ENCODE data around the gene CLCN6.

CLCN6 gene

DNA sequence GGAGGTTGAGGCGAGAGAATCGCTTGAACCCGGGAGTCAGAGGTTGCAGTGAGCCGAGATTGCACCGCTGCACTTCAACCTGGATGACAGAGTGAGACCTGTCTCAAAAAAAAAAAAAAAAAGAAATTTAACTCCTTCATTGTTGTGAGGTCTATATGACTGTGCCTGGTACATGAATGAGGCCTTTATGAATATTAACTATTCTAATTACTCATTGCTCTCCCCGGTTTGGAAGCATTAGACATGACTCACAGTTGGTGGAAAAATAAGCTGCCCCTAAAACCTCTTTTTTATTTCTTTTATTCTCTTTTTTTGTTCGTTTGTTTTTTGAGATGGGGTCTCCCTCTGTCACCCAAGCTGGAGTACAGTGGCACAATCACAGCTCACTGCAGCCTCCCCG, 49.4 kb downstream of the CLCN6 start:
- DNase-seq (ENCODE audit: low spot score): no peak

DNA sequence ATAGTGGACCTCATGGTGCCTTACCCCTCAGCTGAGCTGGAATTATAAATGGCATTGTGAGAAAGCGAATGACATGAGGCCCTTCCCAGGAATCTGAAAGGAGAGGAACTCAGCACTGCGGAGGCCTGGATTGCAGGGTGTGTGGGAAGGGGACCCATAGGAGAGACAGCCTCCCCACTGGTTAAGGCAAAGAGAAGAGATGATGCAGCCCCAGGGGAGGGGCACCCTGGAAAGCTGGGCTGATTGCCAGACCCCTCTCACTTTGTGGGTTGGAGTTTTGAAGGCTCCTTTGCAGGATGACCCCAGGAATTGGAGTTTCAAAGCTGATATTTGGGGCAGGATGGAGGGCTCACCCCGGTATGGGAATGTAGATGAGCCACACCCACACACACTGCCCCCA, 50.7 kb downstream of the CLCN6 start:
- DNase-seq (ENCODE audit: low spot score): no peak

DNA sequence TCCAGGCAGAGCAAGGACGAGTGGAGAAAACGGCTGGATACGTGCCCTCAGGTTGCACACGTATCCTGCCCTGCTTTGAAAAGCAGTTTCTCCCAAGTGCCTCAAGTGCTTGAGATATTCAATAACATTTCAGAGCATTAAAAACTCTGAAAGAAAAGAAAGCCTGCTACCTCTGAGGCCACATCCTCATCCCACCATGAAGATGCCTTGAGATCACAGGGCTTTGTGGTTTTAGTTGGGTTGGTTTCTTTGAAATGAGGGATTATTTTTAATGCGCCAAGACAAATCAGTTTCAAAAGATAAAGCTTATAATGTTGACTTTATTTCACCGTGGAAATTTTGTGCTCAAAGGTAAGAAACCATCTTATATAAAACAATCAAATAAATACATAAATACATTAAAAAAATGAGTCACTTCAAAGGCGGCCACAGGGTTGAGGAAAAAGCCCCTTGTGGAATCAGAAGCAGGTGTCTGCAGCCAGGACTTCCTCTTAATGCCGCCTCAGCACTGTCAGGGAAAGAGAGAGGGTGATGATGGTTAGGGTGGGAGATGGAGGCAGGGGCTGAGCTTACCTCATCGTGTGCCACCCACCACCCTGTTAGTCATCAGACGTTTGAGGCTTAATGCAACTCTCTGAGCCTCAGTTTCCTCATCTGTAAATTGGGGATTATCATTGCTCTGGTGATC, 51.3 kb downstream of the CLCN6 start:
- DNase-seq (ENCODE audit: low spot score): no peak

DNA sequence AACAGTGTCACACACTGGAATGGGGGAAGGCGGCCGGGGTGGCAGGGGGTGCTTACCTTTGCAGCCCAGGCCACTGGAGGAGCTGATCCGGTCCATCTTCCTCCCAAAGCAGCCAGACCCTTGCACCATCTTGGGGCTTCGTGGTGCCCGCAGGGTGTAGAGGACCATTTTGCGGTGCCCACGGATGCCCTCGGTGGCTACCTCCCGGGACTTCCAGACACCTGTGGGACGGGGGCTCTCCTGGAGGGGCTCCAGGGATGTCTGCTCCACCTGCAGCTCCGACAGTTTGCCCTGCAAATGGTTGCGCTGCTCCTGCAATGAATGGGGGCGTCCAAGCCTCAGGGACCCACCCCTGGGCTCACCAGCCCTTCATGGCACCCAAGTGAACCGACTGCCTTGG, 52.2 kb downstream of the CLCN6 start:
- no peak for DNase-seq (ENCODE audit: low spot score)

DNA sequence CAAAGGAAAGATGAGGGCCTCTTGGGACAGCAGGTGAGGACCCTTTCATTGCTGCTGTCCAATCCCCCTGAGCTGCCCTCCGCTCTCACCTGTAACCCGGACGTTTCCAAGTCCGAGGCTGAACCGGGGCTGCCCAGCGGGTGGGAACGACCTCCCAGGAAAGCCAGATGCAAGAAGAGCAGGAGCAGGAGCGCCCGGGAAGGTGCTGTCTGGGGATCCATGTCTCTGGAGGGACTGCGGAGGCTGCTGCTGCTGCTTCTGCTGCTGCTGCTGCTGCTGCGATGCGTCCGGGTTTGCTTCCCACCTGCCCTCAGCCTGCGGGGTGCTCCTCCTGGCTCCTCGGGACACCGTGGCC, 52.6 kb downstream of the CLCN6 start, which contains the start of gene NPPB:
NPPB (minus strand) TSS at position 333 of the 355 bp plus-strand sequence; CDS start at position 221, 112 bp downstream.
- no peak for DNase-seq (ENCODE audit: low spot score)

DNA sequence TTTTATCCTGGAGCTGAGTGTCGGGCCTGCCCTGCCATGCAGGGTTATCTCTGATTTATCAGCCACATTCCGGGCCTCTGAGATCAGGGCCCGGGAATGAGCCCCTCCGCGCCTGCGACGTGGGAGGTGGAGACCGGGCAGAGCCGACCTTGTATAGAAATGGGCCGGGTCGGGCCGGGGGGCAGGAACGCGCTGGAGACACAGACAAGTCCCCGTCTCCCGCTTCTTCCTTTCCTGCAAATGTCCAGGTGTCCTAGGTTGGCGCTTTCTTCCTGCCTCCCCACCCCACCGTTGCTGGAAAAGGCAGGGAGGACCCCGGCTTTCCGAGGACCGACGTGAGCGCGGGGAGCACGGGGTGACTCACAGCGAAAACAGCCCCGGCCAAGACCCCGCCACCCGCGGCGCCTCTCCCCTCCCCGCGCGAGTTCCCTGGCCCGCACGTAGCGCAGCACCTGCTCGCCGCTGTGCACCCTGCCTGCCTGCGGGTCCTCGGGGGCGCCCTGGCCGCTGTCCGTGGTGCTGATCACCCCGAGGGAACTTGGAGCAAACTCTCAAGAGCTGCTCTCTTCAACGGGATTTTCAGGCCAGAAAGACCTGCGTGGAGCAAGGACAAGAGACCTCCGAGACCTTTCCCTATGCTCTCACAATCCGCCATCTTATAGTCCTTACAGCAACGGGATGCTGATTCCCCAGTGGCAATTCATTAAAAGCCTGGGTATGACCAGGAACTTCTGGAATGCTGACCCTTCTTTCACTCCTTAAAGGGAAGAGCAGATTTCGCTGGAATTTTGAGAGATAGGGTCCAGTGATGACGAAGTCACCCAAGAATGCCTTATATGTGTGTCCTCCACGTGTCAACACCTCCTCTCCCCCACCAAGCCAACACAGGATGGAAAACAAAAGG, 53.2 kb downstream of the CLCN6 start:
- peak; percentile 91 for DNase-seq (ENCODE audit: low spot score)

DNA sequence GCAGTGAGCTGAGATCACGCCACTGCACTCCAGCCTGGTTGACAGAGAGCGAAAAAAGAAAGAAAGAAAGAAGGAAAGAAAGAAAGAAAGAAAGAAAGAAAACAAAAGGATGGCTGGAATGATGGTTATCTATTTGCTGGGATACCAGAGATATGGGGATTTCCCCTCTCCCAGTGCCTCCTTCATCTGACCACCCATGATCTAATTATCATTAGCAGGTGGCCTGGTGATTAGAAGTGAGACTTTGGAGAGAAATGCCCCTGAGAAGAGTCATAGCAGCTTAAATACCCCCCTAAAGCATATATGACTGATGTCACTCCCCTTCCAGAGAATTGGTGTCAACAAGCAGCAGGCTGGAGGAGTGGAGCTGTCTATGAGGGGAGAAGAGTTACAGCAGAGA, 54.1 kb downstream of the CLCN6 start:
- no peak for DNase-seq (ENCODE audit: low spot score)

DNA sequence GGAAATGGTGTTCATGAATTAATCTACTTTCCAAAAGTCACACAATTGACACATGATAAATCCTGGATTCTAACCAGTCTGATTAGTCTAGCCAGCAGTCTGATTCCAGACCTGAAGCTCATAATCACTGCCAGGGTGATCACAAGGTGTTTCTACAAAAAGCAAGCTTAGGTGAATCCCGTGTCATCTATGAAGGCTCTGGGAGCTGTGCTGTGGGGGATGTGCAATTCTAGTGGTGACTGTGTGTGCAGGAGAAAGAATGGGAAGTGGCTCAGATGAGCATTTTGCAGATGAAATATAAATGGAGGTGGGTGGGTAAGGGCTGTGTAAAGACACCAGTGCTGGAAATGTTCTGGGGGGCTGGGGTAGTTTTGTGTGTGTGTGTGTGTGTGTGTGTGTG, 54.6 kb downstream of the CLCN6 start:
- no peak for DNase-seq (ENCODE audit: low spot score)

DNA sequence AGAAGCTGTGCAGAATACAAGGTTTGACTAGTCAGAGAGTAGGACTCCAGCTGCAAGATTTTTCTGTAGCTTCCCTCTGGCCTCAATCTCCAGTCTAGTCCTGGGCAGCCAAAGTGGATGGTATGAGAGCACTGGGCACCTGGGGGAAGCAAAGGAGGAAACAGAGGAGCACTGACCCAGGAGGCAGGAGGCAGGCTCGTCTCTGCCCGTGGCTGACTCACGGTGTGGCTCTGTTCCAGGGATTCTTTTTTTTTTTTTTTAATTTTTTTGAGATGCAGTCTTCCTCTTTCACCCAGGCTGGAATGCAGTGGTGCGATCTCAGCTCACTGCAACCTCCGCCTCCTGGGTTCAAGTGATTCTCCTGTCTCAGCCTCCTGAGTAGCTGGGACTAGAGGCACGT, 56.9 kb downstream of the CLCN6 start:
- no peak for DNase-seq (ENCODE audit: low spot score)

DNA sequence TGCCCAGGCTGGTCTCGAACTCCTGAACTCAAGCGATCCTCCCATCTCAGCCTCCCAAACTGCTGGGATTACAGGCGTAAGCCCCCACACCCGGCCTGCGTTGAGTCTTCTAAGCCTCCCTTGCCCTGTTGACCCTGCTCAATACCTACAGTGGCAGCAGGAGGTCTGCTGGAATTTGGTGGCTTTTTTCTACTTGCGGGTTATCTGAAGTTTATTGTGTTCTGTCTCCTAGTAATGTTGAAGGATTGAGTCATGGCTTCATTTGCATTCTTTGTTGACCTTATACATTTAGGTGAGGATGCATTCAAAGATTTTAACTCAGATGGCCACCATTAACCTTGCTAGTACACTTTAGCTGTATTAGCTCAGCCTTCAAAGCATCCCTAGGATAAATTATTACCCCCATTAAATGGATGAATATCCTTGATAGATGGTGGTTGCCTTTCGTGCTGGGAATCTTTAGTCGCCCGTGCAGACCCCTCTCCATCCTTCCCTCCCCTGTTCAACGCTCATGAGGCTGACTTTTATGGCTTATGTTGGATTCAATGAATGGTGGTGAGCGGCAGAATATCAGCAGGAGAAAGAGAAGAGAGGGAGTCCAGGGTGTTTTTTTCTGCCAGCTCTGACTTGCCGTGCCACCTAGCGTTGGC, 62.5 kb downstream of the CLCN6 start:
- no peak for DNase-seq (ENCODE audit: low spot score)

DNA sequence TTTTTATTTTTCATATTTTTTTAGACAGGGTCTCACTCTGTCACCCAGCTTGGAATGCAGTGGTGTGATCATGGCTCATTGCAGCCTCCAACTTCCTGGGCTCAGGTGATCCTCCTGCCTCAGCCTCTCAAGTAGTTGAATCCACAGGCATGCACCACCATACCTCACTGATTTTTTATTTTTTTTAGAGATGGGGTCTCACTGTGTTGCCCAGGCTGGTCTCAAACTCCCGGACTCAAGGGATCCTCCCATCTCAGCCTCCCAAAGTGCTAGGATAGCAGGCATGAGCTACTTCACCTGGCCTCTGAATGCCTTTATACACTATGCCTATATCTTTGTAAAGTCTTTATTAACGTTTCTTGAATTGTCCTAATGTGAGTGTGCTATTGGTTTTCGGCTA, 63.1 kb downstream of the CLCN6 start:
- DNase-seq (ENCODE audit: low spot score): no peak

DNA sequence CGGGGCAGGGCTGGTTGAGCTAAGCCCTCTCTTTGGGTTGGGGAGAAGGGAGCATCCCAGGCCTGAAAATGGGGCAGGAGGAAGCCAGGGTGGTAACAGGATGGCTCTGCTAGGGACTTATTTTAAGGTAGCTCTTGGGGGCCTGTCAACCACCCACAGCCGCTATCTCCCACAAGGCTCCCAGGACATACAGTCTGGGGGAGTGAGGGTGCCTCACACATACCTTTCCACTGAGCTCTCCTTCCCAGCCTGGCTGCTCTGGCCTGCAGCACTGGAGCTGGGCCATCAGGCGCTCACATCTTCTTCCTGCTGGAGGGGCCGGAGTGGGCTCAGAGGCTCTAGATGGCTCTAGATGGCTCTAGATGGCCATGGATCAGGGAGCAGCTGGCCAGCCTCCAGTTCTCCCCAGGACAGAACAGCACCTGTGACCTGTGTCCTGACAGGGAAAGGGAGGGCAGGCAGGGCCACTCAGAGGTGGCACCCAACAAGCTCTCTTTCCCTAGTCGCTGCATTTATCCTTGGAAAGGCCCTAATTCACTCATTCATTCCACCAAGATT, 63.7 kb downstream of the CLCN6 start:
- DNase-seq (ENCODE audit: low spot score): no peak

DNA sequence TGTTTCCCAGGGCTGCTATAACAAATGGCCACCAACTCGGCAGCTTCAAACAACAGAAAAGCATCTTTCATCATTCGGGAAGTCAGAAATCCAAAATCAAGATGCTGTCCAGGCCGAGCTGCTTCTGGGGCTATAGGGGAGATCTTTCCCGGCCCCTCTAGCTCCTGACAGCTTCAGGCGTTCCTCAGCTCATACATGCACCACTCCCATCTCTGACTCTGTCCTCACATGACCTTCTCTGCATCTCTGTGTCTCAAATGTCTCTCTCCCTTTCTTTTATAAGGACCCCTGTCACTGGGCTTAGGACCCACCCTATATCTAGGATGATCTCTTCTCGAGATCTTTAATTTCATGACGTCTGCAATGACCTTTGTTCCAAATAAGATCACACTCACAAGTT, 66.6 kb downstream of the CLCN6 start:
- DNase-seq (ENCODE audit: low spot score): no peak

DNA sequence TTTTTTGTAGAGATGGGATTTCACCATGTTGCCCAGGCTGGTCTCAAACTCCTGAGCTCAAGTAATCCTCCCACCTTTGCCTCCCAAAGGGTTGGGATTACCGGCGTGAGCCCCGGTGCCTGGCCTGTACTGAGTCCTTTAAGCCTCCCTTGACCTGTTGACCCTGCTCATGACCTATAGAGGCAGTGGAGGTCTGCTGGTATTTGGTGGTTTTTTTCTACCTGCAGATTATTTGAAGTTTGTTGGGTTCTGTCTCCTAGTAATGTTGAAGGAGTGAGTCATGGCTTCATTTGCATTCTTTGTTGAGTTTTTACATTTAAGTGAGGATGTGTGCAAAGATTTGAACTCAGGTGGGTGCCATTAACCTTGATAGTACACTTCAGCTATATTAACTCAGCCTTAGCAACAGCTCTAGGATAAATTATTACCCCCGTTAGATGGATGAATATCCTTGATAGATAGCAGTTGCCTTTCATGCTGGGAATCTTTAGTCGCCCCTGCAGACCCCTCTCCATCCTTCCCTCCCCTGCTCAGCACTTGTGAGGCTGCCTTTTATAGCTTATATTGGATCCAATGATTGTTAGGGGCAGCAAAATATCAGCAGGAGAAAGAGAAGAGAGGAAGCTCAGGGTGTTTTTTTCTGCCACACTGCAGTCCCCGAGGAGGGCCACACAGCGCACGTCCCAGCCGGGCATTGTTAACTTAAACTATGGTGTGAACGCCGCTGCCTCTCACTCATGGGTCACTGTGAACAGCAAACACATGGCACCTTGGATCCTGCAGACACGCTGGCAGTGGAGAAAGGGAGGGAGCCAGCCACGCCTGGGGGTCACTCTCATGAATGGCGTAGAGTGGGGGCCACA, 67.6 kb downstream of the CLCN6 start:
- DNase-seq (ENCODE audit: low spot score): no peak

DNA sequence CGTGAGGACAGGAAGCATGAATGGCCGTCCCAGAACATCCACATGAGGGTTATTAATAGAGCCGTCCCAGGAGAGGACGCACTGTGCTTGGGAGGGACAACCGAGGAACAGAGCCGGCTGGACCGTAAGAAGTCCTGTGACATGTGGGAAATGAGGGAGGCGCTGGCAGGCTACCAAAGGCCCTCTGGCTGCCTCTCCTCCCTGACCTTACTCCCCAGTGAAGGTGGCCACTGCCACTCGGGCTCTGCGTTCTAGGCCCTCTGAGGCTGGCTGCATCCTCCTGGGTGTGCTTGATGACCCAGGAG, 68.2 kb downstream of the CLCN6 start:
- no peak for DNase-seq (ENCODE audit: low spot score)

DNA sequence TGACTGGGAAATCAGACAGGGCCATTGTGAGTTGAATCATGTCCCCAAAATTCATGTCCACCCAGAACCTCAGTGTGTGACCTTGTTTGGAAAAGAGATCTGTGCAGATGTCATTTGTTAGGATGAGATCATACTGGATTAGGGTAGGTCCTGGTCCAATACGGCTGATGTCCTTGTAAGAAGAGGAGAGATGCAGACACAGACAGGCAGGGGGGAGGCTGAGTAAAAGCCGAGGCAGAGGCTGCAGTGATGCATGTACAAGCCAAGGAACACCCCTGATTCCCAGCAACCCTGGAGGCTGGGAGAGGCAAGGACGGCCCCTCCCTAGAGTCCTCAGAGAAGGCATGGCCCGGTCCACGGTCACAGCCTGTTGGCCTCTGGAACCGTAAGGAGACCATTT, 68.6 kb downstream of the CLCN6 start:
- no peak for DNase-seq (ENCODE audit: low spot score)

DNA sequence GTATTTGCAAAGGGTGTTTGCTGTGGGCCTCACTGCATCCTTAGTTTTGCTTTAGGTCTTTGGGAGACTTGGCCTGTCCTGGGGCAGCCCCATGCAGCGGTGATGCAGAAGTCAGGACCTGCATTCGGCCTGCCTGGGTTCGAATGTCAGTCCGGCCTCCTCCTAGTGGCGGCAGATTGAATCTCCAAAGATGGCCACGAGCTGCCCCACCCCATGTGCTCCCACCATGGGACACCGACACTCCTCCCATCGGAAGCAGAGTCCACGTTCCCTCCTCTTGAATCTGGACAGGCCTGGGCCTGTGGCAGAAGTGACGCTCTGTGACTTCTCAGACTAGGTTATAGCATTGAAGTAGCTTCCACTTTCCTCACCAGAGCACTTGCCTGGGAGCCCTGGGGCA, 69.1 kb downstream of the CLCN6 start:
- no peak for DNase-seq (ENCODE audit: low spot score)

DNA sequence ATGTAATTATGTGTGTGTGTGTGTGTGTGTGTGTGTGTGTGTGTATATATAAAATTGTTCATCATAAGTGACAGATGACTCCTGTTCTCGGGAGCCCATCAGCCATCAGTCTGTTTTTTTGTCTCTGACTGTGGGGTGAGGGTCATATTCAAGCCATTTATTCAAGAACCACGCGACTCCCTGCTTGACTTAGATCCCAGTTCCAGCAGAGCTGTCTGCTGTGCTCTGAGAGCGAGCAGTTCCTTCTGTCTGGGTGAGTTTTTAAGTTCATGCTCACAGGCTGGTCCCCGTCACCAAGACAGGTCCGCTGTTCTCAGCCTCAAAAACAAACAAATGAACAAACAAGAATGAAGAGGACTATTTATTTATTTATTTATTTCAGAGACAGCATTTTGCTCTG, 71.1 kb downstream of the CLCN6 start:
- no peak for DNase-seq (ENCODE audit: low spot score)

DNA sequence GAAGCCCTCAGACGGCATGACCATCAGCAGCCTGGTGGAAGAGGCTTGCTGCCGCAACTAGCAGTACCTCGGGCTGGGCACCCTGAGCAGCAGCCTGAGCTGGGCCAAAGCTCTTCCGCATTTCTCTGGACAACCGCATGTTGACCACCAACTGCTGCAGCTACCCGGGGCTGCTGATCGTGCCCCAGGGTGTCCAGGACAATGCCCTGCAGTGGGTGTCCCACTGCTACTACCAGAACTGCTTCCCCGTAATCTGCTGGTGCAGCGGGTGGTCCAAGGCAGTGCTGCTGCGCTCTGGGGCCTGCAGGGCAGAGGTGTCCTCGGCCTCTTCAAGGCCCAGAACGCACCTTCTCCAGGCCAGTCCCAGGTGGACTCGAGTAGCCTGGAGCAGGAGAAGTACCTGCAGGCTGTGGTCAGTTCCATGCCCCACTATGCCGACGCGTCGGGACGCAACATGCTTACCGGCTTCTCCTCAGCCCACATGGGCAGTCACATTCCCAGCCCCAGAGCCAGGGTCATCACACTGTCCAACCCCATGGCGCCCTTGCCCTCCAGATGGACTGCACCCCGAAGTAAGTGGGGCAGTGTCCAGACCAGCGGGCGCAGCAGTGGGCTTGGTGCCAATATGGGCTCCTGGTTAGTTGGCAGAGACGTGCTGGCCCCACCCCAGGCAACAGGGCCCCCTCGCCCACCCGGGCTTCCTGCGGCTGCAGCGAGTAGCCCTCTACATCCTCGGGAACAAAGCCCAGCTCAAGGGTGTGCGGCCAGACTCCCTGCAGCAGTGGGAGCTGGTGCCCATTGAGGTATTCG, 72.3 kb downstream of the CLCN6 start:
- DNase-seq (ENCODE audit: low spot score): no peak

DNA sequence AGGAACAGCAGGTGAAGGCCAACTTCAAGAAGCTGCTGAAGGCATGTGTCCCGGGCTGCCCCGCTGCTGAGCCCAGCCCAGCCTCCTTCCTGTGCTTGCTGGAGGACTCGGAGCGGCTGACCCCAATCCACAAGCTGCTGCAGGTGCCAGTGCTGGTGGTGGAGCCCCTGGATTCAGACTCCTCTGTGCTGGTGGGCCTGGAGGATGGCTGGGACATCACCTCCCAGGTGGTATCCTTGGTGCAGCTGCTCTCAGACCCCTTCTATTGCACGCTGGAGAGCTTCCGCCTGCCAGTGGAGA, 72.8 kb downstream of the CLCN6 start:
- no peak for DNase-seq (ENCODE audit: low spot score)
